ENCODE measurements around the gene AP5S1. TPM values are rescaled to one million over a fixed set of nuclear protein-coding genes. Genes with fewer than 3 reads are reported as not detected.

The AP5S1 gene
- total RNA-seq, 4 donors from 2014 or later: 16.0 to 46.3 (median 35.0) TPM

DNA sequence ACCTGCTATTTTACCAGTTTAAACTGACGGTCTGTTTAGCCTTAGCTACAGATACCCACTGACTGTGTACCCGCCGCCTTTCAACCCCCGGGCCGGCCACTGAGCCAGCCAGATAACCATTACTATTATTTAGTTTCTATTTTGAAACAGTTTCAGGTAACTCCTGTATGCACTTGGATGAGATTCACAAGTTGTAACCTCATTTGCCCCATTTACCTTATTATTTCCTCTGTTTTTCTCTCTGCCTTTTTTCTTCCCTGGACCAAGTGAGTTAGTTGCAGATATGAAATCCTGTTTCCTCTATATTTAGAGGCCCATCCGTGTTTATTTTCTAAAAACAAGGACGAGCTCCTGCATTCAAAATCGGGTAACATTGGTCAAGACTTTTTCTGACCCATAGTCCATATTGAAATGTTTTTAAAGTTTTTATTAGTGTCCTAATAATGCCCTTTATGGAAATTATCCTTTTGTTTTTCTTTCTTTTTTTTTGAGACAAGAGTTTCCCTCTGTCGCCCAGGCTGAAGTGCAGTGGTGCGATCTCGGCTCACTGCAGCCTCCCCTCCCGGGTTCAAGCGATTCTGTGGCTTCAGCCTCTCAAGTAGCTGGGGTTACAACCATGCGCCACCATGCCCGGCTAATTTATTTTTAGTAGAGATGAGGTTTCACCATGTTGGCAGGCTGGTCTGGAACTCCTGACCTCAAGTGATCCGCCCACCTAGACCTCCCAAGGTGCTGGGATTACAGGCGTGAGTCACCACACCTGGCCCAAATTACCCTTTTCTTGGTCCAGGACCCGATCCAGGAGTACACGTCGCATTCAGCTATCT, 767 bp downstream of the AP5S1 start:
- Histone ChIP-seq H3K4me1 (peaks cover 6 to 23% of the 10 kb centered on the region in 2 donors), H3K9me3 (no peaks in the 10 kb centered on the region), H3K27ac (peak overlapping the region; percentile 99 to 100 (median 100)), H3K36me3 (peaks cover 19 to 20% of the 10 kb centered on the region in 2 donors), H3K27me3 (no peaks in the 10 kb centered on the region), H3K4me3 (replicated peaks in 1 of 3) (peak overlapping the region; percentile 45 to 52 (median 51))
- no peak for TF ChIP-seq POLR2A (IDR thresholded peaks at IDR 0.05)
- TF ChIP-seq, protein P1, sequence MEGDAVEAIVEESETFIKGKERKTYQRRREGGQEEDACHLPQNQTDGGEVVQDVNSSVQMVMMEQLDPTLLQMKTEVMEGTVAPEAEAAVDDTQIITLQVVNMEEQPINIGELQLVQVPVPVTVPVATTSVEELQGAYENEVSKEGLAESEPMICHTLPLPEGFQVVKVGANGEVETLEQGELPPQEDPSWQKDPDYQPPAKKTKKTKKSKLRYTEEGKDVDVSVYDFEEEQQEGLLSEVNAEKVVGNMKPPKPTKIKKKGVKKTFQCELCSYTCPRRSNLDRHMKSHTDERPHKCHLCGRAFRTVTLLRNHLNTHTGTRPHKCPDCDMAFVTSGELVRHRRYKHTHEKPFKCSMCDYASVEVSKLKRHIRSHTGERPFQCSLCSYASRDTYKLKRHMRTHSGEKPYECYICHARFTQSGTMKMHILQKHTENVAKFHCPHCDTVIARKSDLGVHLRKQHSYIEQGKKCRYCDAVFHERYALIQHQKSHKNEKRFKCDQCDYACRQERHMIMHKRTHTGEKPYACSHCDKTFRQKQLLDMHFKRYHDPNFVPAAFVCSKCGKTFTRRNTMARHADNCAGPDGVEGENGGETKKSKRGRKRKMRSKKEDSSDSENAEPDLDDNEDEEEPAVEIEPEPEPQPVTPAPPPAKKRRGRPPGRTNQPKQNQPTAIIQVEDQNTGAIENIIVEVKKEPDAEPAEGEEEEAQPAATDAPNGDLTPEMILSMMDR (IDR thresholded peaks at IDR 0.05): no peak
- intact Hi-C loops (cut with DNase I): no loop called here
- no peak for DNase-seq
- 41 to 44% methylated on average over 20 of the region's 20 CpGs for WGBS, 2 donors

DNA sequence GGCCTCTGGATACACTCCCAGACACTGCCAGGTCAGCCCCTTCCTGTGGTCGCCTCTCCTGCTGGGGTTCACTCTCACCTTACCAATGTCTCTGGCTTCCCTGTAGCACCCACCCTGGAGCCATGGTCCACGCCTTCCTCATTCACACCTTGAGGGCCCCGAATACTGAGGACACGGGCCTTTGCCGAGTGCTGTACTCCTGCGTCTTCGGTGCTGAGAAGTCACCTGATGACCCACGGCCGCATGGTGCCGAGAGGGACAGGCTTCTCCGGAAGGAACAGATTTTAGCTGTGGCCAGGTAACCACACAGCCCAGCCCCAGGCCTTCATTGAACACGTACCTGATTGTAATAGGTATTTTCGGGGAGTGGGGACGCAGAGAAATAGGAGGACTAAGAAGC, 1.6 kb downstream of the AP5S1 start:
- H3K36me3 ChIP-seq: peaks cover 19 to 20% of the 10 kb centered on the region in 2 donors
- WGBS, 2 donors: 93 to 97% methylated on average over 14 of the region's 14 CpGs
- intact Hi-C loops (cut with DNase I): no loop called here
- no peak overlapping the region for H3K27ac ChIP-seq
- TF ChIP-seq, protein P1 (IDR thresholded peaks at IDR 0.05): no peak
- TF ChIP-seq POLR2A (IDR thresholded peaks at IDR 0.05): no peak
- H3K27me3 ChIP-seq: no peaks in the 10 kb centered on the region
- no peak overlapping the region for H3K4me3 ChIP-seq (replicated peaks in 1 of 3)
- H3K9me3 ChIP-seq: no peaks in the 10 kb centered on the region
- no peak for DNase-seq
- H3K4me1 ChIP-seq: peaks cover 6 to 23% of the 10 kb centered on the region in 2 donors

DNA sequence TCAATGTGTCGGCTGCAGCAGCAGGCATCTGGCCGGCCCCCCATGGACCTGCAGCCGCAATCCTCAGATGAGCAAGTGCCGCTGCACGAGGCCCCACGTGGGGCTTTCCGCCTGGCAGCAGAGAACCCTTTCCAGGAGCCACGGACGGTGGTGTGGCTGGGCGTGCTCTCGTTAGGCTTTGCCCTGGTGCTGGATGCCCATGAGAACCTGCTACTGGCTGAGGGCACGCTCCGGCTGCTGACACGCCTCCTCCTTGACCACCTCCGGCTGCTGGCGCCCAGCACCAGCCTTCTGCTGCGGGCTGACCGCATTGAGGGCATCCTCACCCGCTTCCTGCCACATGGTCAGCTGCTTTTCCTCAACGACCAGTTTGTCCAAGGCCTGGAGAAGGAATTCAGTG, 3.5 kb downstream of the AP5S1 start:
- TF ChIP-seq, protein P1 (IDR thresholded peaks at IDR 0.05): no peak
- TF ChIP-seq POLR2A (IDR thresholded peaks at IDR 0.05): no peak
- intact Hi-C loops (cut with DNase I): no loop called here
- H3K27me3 ChIP-seq: no peaks in the 10 kb centered on the region
- H3K9me3 ChIP-seq: no peaks in the 10 kb centered on the region
- DNase-seq: no peak
- peaks cover 6 to 15% of the 10 kb centered on the region in 2 donors for H3K4me1 ChIP-seq
- H3K27ac ChIP-seq: no peak overlapping the region
- WGBS, 2 donors: 89 to 93% methylated on average over 4 to 17 of the region's 20 CpGs
- H3K4me3 ChIP-seq (replicated peaks in 1 of 3): no peak overlapping the region
- H3K36me3 ChIP-seq: peaks cover 19 to 20% of the 10 kb centered on the region in 2 donors

DNA sequence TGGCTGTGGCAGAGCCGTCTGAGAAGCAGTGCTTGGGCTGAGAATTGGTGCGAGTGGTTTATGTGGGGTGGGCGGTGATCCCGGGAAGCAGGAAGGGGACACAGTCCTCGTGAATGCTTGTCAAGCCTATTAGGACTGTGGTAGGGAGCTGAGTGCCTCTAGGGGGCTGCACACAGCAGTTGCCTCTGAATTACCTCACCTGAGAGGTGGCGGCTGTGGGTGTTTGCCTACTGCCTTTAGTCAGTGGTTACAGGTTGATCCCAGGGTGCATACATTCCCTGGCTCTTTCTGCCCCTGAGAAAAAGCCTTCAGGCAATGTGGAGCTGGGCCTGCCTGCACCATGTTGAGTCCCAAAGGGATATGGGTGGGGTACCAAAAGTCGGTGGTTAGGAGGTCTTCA, 5.2 kb downstream of the AP5S1 start:
- intact Hi-C loops (cut with DNase I): no loop called here
- no peaks in the 10 kb centered on the region for H3K9me3 ChIP-seq
- peaks cover 0 to 8% of the 10 kb centered on the region in 2 donors for H3K4me1 ChIP-seq
- 76% methylated on average over 7 of the region's 7 CpGs for WGBS, 2 donors
- TF ChIP-seq POLR2A (IDR thresholded peaks at IDR 0.05): no peak
- TF ChIP-seq, protein P1 (IDR thresholded peaks at IDR 0.05): no peak
- no peaks in the 10 kb centered on the region for H3K27me3 ChIP-seq
- H3K27ac ChIP-seq: no peak overlapping the region
- DNase-seq: no peak
- H3K36me3 ChIP-seq: peaks cover 19 to 20% of the 10 kb centered on the region in 2 donors
- no peak overlapping the region for H3K4me3 ChIP-seq (replicated peaks in 1 of 3)

DNA sequence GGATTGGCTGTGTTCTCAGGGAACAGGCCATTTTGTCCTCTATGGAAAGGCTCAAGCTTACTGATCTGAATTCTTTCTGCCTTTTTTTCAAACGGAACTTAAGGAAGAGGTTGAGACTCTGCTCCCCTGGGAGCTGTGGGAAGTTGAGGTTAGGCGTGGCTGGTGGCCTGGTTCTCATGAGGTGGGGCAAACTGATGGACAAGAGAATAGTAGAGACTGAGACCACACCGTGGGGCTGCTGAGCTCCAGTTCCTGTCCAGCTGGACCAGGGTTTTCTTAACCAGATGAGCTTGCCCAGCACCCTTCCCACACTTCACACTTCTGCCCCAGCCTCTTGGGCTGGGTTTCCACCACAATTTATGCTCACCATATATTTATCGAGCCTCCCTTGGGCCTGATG, 6.1 kb downstream of the AP5S1 start:
- no peaks in the 10 kb centered on the region for H3K9me3 ChIP-seq
- peaks cover 19 to 20% of the 10 kb centered on the region in 2 donors for H3K36me3 ChIP-seq
- TF ChIP-seq, protein P1 (IDR thresholded peaks at IDR 0.05): no peak
- TF ChIP-seq POLR2A (IDR thresholded peaks at IDR 0.05): no peak
- 77 to 83% methylated on average over 4 of the region's 4 CpGs for WGBS, 2 donors
- no peaks in the 10 kb centered on the region for H3K27me3 ChIP-seq
- peaks cover 0 to 2% of the 10 kb centered on the region in 2 donors for H3K4me1 ChIP-seq
- no peak for DNase-seq
- H3K27ac ChIP-seq: no peak overlapping the region
- H3K4me3 ChIP-seq (replicated peaks in 1 of 3): no peak overlapping the region
- intact Hi-C loops (cut with DNase I): no loop called here
